Glutamatergic neuron (in vitro differentiated cells): ENCODE data around the gene MYO15B. TPM values are rescaled to one million over a fixed set of nuclear protein-coding genes. Genes with fewer than 3 reads are reported as not detected.

Source experiments
- DNase-seq: peaks from one replicate; pipeline ENCODE4 v3.0.0; 2022
- H3K27ac Mint-ChIP-seq: one replicate; pipeline ENCODE4 v1.8.0; 2020; ENCODE audit warnings: mild to moderate bottlenecking, mixed read lengths, inconsistent platforms; ENCODE audit not compliant: unreplicated experiment
- H3K27me3 Mint-ChIP-seq: one replicate; pipeline ENCODE4 v1.8.0; 2020; ENCODE audit warnings: mild to moderate bottlenecking, moderate library complexity, mixed read lengths, inconsistent platforms; ENCODE audit not compliant: unreplicated experiment
- H3K36me3 Mint-ChIP-seq: one replicate; pipeline ENCODE4 v1.8.0; 2020; ENCODE audit warnings: mild to moderate bottlenecking, mixed read lengths, inconsistent platforms; ENCODE audit not compliant: unreplicated experiment
- H3K4me1 Mint-ChIP-seq: one replicate; pipeline ENCODE4 v1.8.0; 2020; ENCODE audit warnings: mild to moderate bottlenecking, low read depth, mixed read lengths, inconsistent platforms; ENCODE audit not compliant: unreplicated experiment
- H3K4me3 Mint-ChIP-seq: one replicate; pipeline ENCODE4 v1.8.0; 2020; ENCODE audit warnings: mild to moderate bottlenecking, mixed read lengths, inconsistent platforms; ENCODE audit not compliant: unreplicated experiment
- H3K9me3 Mint-ChIP-seq: one replicate; pipeline ENCODE4 v1.8.0; 2020; ENCODE audit warnings: mild to moderate bottlenecking, moderate library complexity, mixed read lengths, inconsistent platforms; ENCODE audit not compliant: unreplicated experiment
- total RNA-seq: library from RNA; stranded (reverse); fragmentation: NEBNext Ultra II Directional; extraction: Animal tissue kit (Norgen Biotek cat#: 25700); gene quantifications from one replicate; pipeline ENCODE4 v1.2.1, GENCODE V29; 2021; ENCODE audit not compliant: unreplicated experiment
- TF ChIP-seq, protein P1 (sequence below): fragments of 200-600 bp; sonication (generic); IDR thresholded peaks from one replicate; pipeline ENCODE4 v1.5.0; 2021; ENCODE audit not compliant: partially characterized antibody, unreplicated experiment

MYO15B gene
- total RNA-seq, 1 donor from 2014 or later = 82.6 TPM

DNA sequence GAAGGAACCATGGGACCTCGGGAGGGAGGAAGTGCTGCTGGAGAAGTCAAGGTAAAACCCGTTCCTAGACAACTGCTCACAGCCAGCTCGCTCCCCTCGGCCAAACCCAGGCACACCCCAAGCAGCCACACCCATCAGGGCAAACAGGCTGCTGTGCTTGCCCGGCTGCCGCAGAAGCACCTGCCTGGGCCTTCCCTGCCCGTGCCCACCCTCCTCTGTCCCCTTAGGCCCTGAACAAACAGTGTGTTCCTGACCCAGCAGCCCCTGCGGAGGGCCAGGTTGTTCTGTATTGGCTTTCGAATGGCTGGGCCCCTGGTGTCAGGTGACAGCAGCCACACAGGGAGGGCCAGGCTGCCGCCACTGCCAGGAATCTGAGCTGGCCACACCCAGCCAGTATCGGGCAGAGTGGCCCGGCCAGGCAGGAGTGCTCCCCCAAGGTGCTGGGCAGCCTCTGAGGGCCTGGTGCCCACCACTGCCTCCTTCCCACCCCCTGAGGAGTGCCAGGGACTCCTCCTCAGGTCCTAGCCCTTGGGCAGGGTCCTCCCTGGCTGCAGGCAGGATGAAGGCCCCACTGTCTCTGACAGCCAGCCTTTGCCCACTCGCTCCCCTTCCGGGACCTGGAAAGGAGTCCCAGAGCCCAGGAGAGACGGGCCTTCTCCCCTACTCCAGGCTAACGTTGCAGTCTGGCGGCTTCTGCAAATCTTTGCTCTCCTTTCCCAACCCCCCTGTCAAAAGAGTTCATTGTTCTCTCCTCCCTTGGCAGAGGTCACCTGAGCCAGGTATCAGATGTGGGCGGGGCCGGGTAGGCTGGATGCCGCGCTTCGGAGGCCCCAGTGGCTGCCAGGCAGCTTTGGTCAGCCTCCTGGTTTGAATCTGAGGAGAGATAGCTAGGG is 38.1 kb upstream of the MYO15B start:
- Mint-ChIP-seq H3K27me3 (no peaks in the 10 kb centered on the region), H3K4me1 (peaks cover 3% of the 10 kb centered on the region), H3K4me3 (no peak overlapping the region), H3K9me3 (no peaks in the 10 kb centered on the region), H3K27ac (no peak overlapping the region), H3K36me3 (no peaks in the 10 kb centered on the region)
- TF ChIP-seq, protein P1, sequence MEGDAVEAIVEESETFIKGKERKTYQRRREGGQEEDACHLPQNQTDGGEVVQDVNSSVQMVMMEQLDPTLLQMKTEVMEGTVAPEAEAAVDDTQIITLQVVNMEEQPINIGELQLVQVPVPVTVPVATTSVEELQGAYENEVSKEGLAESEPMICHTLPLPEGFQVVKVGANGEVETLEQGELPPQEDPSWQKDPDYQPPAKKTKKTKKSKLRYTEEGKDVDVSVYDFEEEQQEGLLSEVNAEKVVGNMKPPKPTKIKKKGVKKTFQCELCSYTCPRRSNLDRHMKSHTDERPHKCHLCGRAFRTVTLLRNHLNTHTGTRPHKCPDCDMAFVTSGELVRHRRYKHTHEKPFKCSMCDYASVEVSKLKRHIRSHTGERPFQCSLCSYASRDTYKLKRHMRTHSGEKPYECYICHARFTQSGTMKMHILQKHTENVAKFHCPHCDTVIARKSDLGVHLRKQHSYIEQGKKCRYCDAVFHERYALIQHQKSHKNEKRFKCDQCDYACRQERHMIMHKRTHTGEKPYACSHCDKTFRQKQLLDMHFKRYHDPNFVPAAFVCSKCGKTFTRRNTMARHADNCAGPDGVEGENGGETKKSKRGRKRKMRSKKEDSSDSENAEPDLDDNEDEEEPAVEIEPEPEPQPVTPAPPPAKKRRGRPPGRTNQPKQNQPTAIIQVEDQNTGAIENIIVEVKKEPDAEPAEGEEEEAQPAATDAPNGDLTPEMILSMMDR = no peak
- DNase-seq = no peak

GRCh38 chr17:75550139-75550465 is 37.5 kb upstream of the MYO15B start:
- TF ChIP-seq, protein P1 = no peak
- H3K9me3 Mint-ChIP-seq = no peaks in the 10 kb centered on the region
- no peak for DNase-seq
- no peaks in the 10 kb centered on the region for H3K27me3 Mint-ChIP-seq
- H3K36me3 Mint-ChIP-seq = no peaks in the 10 kb centered on the region
- no peak overlapping the region for H3K4me3 Mint-ChIP-seq
- H3K27ac Mint-ChIP-seq = no peak overlapping the region
- peaks cover 3% of the 10 kb centered on the region for H3K4me1 Mint-ChIP-seq

DNA sequence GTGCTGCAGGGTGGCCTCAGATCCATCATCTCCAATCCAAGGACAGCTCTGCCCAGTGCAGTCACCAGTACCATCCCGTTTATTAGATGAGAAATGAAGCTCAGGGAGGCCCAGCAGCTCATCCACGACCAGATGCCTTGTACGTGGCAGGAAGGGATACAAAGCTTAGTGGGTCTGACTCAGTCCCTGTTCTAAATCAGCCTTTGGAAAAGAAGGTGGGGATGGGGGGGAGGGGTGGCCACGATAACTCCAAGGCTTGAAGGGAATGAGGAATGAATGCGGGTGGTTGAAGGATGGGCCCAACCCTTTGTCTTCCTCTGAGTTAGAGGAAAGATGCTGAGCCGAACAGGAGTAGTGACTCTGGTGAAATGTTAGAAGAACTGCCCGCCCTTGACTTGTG is 36.3 kb upstream of the MYO15B start:
- TF ChIP-seq, protein P1 = no peak
- H3K4me3 Mint-ChIP-seq = no peak overlapping the region
- no peaks in the 10 kb centered on the region for H3K36me3 Mint-ChIP-seq
- no peaks in the 10 kb centered on the region for H3K4me1 Mint-ChIP-seq
- no peak for DNase-seq
- H3K27me3 Mint-ChIP-seq = no peaks in the 10 kb centered on the region
- no peaks in the 10 kb centered on the region for H3K9me3 Mint-ChIP-seq
- no peak overlapping the region for H3K27ac Mint-ChIP-seq

GRCh38 chr17:75552425-75553294 is 34.9 kb upstream of the MYO15B start:
- no peak overlapping the region for H3K27ac Mint-ChIP-seq
- H3K36me3 Mint-ChIP-seq = no peaks in the 10 kb centered on the region
- no peak for DNase-seq
- H3K9me3 Mint-ChIP-seq = no peaks in the 10 kb centered on the region
- TF ChIP-seq, protein P1 = no peak
- H3K4me1 Mint-ChIP-seq = no peaks in the 10 kb centered on the region
- H3K27me3 Mint-ChIP-seq = no peaks in the 10 kb centered on the region
- no peak overlapping the region for H3K4me3 Mint-ChIP-seq
